GM18526 (cell line): ENCODE results near the gene PRR15L.
A peak's percentile ranks its signal among the peaks of the same experiment; 100 is the strongest.

ENCODE experiments used
- POLR2A ChIP-seq: IDR thresholded peaks from 3 replicates; pipeline ENCODE4 v1.6.1; 2011; ENCODE audit not compliant: insufficient read length; ENCODE audit errors: extremely low read depth

Gene PRR15L

DNA sequence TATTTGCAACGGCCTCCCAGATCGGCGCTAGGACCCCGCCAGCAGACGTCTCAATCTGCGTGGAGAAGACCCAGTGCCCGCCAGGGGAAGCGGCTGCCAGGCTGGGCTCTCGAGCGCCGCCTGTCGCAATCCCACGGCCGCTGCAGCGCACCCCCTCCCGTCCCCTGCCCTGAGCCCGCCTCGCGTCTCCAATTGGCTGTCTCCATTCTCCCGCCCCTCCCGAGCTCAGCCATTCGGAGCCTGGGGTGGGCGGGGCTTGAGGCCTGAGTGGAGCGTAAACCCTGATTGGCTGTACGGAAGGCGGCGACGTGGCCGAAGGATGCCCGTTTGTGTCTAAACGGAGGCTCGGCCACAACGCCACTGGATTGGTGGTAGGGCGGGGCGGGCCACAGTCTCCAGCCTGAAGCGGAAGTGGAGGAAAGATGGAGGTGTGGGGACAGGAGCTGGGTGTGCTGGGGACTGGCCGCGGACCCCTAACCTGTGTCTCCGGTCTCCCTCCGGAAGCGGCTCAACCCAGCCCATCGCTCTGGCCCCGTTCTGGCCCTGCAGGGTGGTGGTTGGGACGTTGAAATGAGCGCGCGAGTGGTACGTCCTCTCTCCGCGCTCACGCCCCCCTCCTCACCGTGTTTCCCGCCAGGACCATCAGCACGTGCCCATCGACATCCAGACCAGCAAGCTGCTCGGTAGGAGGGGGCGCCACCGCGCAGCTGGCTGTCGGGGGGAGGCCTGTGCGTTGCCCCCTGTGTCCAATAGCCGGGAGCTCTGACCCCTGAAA is 13.2 kb upstream of the PRR15L start, which contains the start of gene CDK5RAP3:
Gene CDK5RAP3 (plus strand): TSS at position 389 of the 775 bp plus-strand sequence. CDS start 34 bp downstream, at position 423.
- TF ChIP-seq POLR2A = peak; percentile 90

DNA sequence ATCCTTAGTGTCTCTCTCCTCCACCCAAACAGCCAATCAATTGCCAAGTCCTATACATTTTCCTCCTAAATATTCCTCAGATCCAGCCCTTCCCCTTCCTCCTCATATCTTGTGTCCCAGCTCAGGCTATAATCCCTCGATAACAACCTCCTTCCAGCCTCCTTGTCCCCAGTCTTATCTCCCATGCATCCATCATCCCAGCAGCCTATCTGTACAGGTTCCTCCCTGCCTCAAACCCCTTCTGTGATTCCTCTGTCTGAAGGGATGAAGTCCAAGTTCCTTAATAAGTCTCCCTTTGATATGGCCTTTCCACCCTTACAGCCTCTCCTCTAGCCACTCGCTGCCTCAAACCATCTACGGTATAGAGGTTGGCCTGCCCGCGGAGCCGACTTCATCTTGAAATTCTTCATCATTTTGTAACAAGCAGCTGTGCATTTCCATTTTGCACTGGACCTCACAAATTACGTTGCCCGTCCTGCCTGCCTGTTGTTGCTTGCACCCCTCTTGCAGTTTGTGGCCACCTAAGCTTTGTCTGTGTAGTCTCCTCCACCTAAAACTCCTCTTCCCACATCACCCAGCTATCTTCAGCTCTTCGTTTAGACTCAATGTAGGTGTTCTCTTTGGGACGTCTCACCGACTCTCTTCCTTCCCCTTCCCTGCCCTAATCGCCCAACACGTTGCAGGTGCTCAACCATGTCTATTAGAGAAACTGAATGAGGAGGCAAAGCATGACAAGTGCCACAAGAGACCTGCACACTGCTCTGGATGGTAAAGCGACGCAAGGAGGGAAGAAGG is 12.4 kb upstream of the PRR15L start:
- no peak for TF ChIP-seq POLR2A

DNA sequence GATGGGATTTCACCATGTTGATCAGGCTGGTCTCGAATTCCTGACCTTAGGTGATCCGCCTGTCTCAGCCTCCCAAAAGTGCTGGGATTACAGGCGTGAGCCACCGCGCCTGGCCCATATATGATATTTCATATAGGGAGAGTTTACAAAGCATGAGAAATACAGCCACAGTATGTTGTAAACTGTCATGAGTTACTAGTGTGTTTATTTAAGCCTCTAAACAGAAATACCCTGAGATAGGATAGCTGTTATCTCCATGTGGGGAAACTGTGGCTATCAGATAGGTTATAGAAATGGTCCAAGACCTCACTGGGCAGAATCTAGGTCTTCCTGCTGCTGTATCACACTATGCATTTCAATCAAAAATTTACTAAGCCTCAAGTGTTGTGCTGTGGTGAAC is 11.2 kb upstream of the PRR15L start:
- no peak for TF ChIP-seq POLR2A

DNA sequence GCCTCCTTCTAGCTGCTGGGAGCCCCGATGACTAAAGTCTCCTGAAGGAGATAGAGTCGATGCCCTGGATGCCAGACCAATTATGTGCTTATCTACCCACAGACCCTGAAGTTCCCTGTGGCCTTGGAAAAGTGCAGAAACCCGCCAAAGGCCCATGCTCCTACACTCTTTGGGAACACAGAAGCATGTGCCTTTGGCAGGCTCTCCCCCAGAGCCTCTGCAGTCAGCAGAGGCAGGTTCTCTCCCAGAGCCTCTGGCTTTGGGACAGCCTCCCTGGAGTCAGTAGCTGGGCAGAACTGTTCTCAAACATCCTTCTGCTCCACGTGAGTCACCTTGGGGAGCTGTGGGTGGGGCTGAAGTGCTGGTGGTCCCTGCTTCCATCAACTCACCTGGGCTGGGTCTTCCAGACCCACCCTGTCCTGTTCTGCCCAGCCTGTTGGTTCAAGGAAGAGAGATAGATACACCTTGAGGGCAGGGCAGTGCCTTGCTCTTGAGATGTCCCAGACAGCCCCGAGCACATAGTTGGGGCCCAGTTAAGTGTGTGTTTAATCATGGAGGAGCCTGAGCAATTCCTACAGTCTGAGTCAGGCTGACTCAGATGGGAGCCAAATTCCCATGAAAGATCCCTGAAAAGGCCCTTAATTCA is 10.0 kb upstream of the PRR15L start:
- TF ChIP-seq POLR2A = no peak

DNA sequence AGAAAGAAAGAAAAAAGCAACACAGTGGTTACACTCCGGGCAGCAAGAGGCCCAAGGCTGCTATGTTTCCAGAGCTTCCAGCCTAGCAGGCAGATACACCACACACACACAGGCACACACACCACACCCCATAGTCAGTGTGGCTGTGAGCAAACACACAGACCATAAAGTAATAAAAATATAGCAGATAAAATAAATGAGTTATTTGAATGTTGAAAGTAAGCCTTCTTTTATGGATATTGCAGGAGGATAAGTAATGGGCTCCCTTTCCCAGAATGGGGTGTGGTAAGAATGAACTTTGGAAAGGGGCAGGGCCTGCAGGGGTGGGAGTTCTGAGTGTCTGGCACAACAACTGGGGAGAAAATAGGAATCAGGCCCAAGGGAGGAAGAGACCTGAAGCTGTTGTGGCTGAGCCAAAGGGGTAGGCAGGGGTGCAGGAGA is 8.4 kb upstream of the PRR15L start:
- no peak for TF ChIP-seq POLR2A

- no peak for TF ChIP-seq POLR2A
These were observed 7.2 kb upstream of the PRR15L start for GRCh38 chr17:47964856-47965255.

DNA sequence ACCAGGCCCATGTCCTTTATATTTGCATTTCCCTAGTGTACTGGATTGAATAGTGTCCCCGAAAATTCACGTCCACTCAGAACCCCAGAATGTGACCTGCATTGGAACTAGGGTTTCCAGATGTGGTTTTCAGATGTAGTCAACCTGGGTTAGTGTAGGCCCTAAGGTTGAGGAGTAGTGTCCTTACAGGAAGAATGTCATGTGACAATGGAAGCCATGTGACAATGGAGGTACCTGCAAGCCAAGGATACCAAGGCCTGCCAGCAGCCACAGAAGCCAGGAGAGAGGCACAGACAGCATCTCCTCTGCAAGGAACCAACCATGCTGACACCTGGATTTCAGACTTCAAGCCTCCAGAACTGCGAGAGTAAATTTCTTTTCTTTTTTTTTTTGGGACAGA is 5.2 kb upstream of the PRR15L start:
- TF ChIP-seq POLR2A = no peak

- no peak for TF ChIP-seq POLR2A
These were observed 3.7 kb upstream of the PRR15L start for GRCh38 chr17:47961406-47961805.

GRCh38 chr17:47959825-47960655 is 2.4 kb upstream of the PRR15L start:
- TF ChIP-seq POLR2A = no peak

GRCh38 chr17:47956791-47957590 is 692 bp downstream of the PRR15L start:
- no peak for TF ChIP-seq POLR2A

DNA sequence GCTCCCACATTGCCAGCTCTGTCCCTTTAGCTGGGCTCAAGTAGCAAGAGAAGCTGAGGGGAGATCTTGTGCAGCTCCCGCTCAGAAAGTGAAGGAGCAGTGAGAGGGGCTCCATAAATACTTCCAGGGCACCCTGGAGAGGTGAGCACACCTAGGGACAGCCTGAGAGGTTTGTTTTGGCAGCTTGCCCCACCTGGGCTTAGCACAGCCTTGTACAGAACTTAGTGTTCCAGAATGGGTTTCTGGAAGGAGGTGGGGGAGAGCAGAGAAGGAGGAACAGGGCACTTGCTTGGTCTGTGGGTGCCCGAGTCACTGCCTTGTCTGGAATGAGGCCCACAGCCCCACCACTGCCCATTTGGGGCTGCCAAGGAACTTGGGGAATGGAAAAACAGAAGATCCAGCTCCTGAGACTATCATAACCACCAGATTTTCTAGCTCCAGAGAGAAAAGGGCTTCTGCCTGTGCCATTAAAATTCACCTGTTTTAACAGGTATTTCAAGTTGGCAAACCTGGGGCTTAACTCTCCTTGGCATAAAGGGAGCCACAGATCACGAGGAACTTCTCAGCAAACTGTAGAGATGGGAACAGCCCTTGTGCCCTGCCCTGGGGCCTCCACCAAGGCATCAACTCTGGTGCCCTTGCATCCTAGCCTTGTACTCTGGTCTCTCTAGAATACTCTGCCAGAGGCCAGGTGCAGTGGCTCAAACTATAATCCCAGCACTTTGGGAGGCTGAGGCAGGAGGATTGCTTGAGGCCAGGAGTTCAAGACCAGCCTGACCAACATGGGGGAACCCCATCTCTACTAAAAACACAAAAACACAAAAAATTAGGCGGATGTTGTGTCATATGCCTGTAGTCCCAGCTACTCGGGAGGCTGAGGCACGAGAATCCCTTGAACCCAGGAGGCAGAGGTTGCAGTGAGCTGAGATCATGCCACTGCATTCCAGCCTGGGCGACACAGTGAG is 1.9 kb downstream of the PRR15L start:
- no peak for TF ChIP-seq POLR2A

DNA sequence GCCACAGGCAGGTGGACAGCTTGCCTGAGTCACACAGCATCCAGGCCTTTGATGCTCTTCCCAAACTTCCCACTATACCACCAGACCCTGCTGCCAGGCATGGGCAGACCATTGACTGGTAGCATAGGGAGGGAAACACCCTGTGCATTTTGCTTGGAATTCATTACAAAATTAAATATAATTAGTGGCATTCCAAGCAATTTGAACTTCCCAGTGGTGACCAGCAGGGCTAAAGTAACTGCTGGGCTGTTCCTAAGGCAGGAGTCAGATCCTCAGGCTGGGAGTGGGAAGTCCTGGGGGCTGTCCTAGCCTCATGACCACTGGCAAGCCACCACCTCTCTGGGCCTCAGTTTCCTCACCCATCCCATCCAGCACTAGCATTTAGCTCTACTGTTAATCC is 3.8 kb downstream of the PRR15L start:
- TF ChIP-seq POLR2A = no peak
